NK-92 treated with Interleukin-12 subunit alpha and Interleukin-12 subunit beta, amount 100 ng/mL, for 24 hours (cell line): ENCODE data around the gene FAM200C.
"Not testable (repeated sequence)": the region's sequence is repeated elsewhere in the genome, so short reads cannot be mapped to it uniquely, and the experiment has no call there.

ENCODE experiments used
- DNase-seq: peaks from one replicate; lab custom pipeline; 2025; lab: John Stamatoyannopoulos, UW

The FAM200C gene

GRCh38 chr5:160399402-160400353, at the start of gene FAM200C:
Gene FAM200C, minus strand, starts transcription at chr5:160400054. Its CDS starts 4,564 bp downstream, at chr5:160395490.
- peak; percentile 87 for DNase-seq

- no peak for DNase-seq
Measured at GRCh38 chr5:160449458-160449857, 49.6 kb upstream of the FAM200C start.

GRCh38 chr5:160448886-160449285, 49.0 kb upstream of the FAM200C start:
- DNase-seq = no peak

GRCh38 chr5:160445751-160446150, 45.9 kb upstream of the FAM200C start:
- no peak for DNase-seq

GRCh38 chr5:160445132-160445531, 45.3 kb upstream of the FAM200C start:
- DNase-seq = no peak

GRCh38 chr5:160444407-160444806, 44.6 kb upstream of the FAM200C start:
- DNase-seq = no peak

- DNase-seq = no peak
Measured at GRCh38 chr5:160442824-160443431, 43.1 kb upstream of the FAM200C start.

GRCh38 chr5:160441311-160441781, 41.5 kb upstream of the FAM200C start:
- peak; percentile 55 for DNase-seq

GRCh38 chr5:160439205-160439600, 39.3 kb upstream of the FAM200C start:
- peak; percentile 89 for DNase-seq

- DNase-seq = peak; percentile 74
Measured at GRCh38 chr5:160438316-160439204, 38.7 kb upstream of the FAM200C start.

GRCh38 chr5:160437271-160437670, 37.4 kb upstream of the FAM200C start:
- DNase-seq = no peak

GRCh38 chr5:160436661-160437060, 36.8 kb upstream of the FAM200C start:
- not testable (repeated sequence) for DNase-seq

- no peak for DNase-seq
Measured at GRCh38 chr5:160436017-160436416, 36.2 kb upstream of the FAM200C start.

- DNase-seq = no peak
Measured at GRCh38 chr5:160435532-160435931, 35.7 kb upstream of the FAM200C start.

GRCh38 chr5:160434022-160434531, 34.2 kb upstream of the FAM200C start:
- no peak for DNase-seq

- no peak for DNase-seq
Measured at GRCh38 chr5:160432787-160433186, 32.9 kb upstream of the FAM200C start.

GRCh38 chr5:160432196-160432595, 32.3 kb upstream of the FAM200C start:
- DNase-seq = no peak

GRCh38 chr5:160427607-160428006, 27.8 kb upstream of the FAM200C start:
- DNase-seq = no peak

GRCh38 chr5:160423099-160423498, 23.2 kb upstream of the FAM200C start:
- no peak for DNase-seq

- peak; percentile 88 for DNase-seq
Measured at GRCh38 chr5:160421625-160422258, 21.9 kb upstream of the FAM200C start, which contains the start of gene PTTG1. Gene PTTG1, plus strand, starts transcription at chr5:160421855. Its CDS starts 458 bp downstream, at chr5:160422313.

- DNase-seq = no peak
Measured at GRCh38 chr5:160420331-160420610, 20.4 kb upstream of the FAM200C start.
